ENCODE results near the gene SLC40A1. TPM values are rescaled to one million over a fixed set of nuclear protein-coding genes. Genes with fewer than 3 reads are reported as not detected.

Gene SLC40A1
- total and polyA plus RNA-seq, 10 of the 15 experiments (the other 5 are each of a cell fraction or from before 2014, with no cell fraction given) = 0.01 to 0.38 (median 0.08) TPM; not detected in 7

- no peaks in the 10 kb centered on the region for H3K79me2 ChIP-seq (ENCODE audit: control insufficient read depth, insufficient read depth, low read length)
- ChIA-PET POLR2A (interaction anchor here (0.7 kb wide), 1 partner anchor 1034 kb away, joined by 6 read pairs; no protein-coding TSS in a partner anchor), SMC1A (ENCODE audit: uncharacterized antibody, unreplicated experiment) (no interaction called here), RAD21 (ENCODE audit: unreplicated experiment) (no interaction called here), CTCF (interaction anchor here (0.7 kb wide), 1 partner anchor 885 kb away, joined by 3 read pairs; no protein-coding TSS in a partner anchor)
- no peak overlapping the region for H3K4me3 ChIP-seq
- in situ Hi-C loops (cut with MboI) = no loop called here
- no TSS peak for BruUV-seq (replicated peaks)
- H3K4me1 ChIP-seq (ENCODE audit: control insufficient read depth, insufficient read depth, low read length) = no peaks in the 10 kb centered on the region
- H3K4me2 ChIP-seq (ENCODE audit: control insufficient read depth, insufficient read depth) = no peak overlapping the region
- no peak overlapping the region for H2AFZ ChIP-seq (ENCODE audit: control insufficient read depth, low read depth, low read length)
- ATAC-seq (no peak), DNase-seq (ENCODE audit: low read depth, low spot score) (no peak), FAIRE-seq (no peak)
- no peak for TF ChIP-seq HCFC1 (IDR thresholded peaks at IDR 0.05; ENCODE audit: low read length)
- TF ChIP-seq BACH1 (IDR thresholded peaks at IDR 0.05; ENCODE audit: borderline replicate concordance) = no peak
- no peak for TF ChIP-seq PAX8 (IDR thresholded peaks at IDR 0.05)
- no peak for TF ChIP-seq STAT1 (conservative IDR thresholded peaks at IDR 0.05)
- H3K36me3 ChIP-seq (ENCODE audit: control insufficient read depth in 2 of 2, insufficient read depth in 2 of 2, low read length in 1 of 2) = no peaks in the 10 kb centered on the region
- no peak overlapping the region for H3K27ac ChIP-seq (ENCODE audit: control insufficient read depth, insufficient read depth)
- WGBS (ENCODE audit: insufficient coverage, insufficient replicate concordance, low lambda C conversion rate, missing lambda C conversion rate) = 62% methylated on average over 6 of the region's 6 CpGs
- no peaks in the 10 kb centered on the region for H4K20me1 ChIP-seq (ENCODE audit: control insufficient read depth, insufficient read depth)
- H3K9ac ChIP-seq (ENCODE audit: control insufficient read depth, insufficient read depth, low read length) = no peak overlapping the region
- intact Hi-C loops (cut with micrococcal nuclease; ENCODE audit: unreplicated experiment) = no loop called here
- no peaks in the 10 kb centered on the region for H3K27me3 ChIP-seq (replicated peaks in 1 of 2; ENCODE audit: control insufficient read depth in 2 of 2, insufficient read depth in 2 of 2, low read length in 1 of 2)
- H3K9me3 ChIP-seq (replicated peaks; ENCODE audit: control insufficient read depth, insufficient read depth, low read length) = no peaks in the 10 kb centered on the region
Measured at GRCh38 chr2:189519631-189520387, 60.8 kb downstream of the SLC40A1 start.

- FAIRE-seq = no peak
- RAD21 ChIA-PET (ENCODE audit: unreplicated experiment) = no interaction called here
- intact Hi-C loops (cut with micrococcal nuclease; ENCODE audit: unreplicated experiment) = no loop called here
- TF ChIP-seq FOXM1 (IDR thresholded peaks at IDR 0.05; ENCODE audit: low read depth, low read length) (no peak), TCF7 (IDR thresholded peaks at IDR 0.05; ENCODE audit: borderline replicate concordance) (no peak), KLF5 (IDR thresholded peaks at IDR 0.05; ENCODE audit: partially characterized antibody) (no peak), CTCF (IDR thresholded peaks at IDR 0.05 in 2 of 3, conservative IDR thresholded peaks at IDR 0.05 in 1 of 3; ENCODE audit: control insufficient read depth in 2 of 3, extremely low read depth in 1 of 3, insufficient read depth in 1 of 3, low read depth in 3 of 3, low read length in 3 of 3) (no peak), SUPT20H (IDR thresholded peaks at IDR 0.05; ENCODE audit: borderline replicate concordance, control insufficient read depth, low read depth, low read length) (no peak), ZBTB40 (IDR thresholded peaks at IDR 0.05; ENCODE audit: borderline replicate concordance) (no peak)
Measured at GRCh38 chr2:189517847-189518535, 62.6 kb downstream of the SLC40A1 start.

More at GRCh38 chr2:189517847-189518535, 62.6 kb downstream of the SLC40A1 start:
- Histone ChIP-seq H3K4me2 (ENCODE audit: control insufficient read depth, insufficient read depth) (no peak overlapping the region), H3K9ac (ENCODE audit: control insufficient read depth, insufficient read depth, low read length) (no peak overlapping the region), H3K79me2 (ENCODE audit: control insufficient read depth, insufficient read depth, low read length) (no peaks in the 10 kb centered on the region), H3K4me1 (ENCODE audit: control insufficient read depth, insufficient read depth, low read length) (no peaks in the 10 kb centered on the region), H3K4me3 (no peak overlapping the region), H4K20me1 (ENCODE audit: control insufficient read depth, insufficient read depth) (no peaks in the 10 kb centered on the region), H2AFZ (ENCODE audit: control insufficient read depth, low read depth, low read length) (no peak overlapping the region), H3K36me3 (ENCODE audit: control insufficient read depth in 2 of 2, insufficient read depth in 2 of 2, low read length in 1 of 2) (no peaks in the 10 kb centered on the region), H3K27me3 (replicated peaks in 1 of 2; ENCODE audit: control insufficient read depth in 2 of 2, insufficient read depth in 2 of 2, low read length in 1 of 2) (no peaks in the 10 kb centered on the region; a peak in 1 of 4 replicates), H3K27ac (ENCODE audit: control insufficient read depth, insufficient read depth) (no peak overlapping the region), H3K9me3 (replicated peaks; ENCODE audit: control insufficient read depth, insufficient read depth, low read length) (no peaks in the 10 kb centered on the region)
- CTCF ChIA-PET = no interaction called here
- DNase-seq (ENCODE audit: low read depth, low spot score) (no peak), ATAC-seq (no peak)
- POLR2A ChIA-PET = no interaction called here
- 43% methylated on average over 6 of the region's 6 CpGs for WGBS (ENCODE audit: insufficient coverage, insufficient replicate concordance, low lambda C conversion rate, missing lambda C conversion rate)
- SMC1A ChIA-PET (ENCODE audit: uncharacterized antibody, unreplicated experiment) = no interaction called here
- in situ Hi-C loops (cut with MboI) = no loop called here
- BruUV-seq (replicated peaks) = no TSS peak

Data from GM12878 (cell line).